HEK293 (cell line): ENCODE data around the gene CWC25.

Source experiments
- GLI2 ChIP-seq: fragments of 450-650 bp; formaldehyde crosslinking; IDR thresholded peaks from 2 replicates; pipeline ENCODE4; 2017; ENCODE audit warnings: missing biosample characterization, missing genetic modification characterization, low read depth, borderline replicate concordance
- HOXA7 ChIP-seq: sonication (generic); formaldehyde crosslinking; IDR thresholded peaks from 2 replicates; pipeline ENCODE4 v1.8.1; 2022; ENCODE audit warnings: missing genetic modification reagents, borderline replicate concordance
- IKZF3 ChIP-seq: fragments of 450-650 bp; IDR thresholded peaks from 2 replicates; pipeline ENCODE4 v1.5.0; 2018; ENCODE audit warnings: missing biosample characterization, mild to moderate bottlenecking, missing genetic modification characterization, moderate library complexity
- KLF10 ChIP-seq: fragments of 450-650 bp; IDR thresholded peaks from 2 replicates; pipeline ENCODE4 v1.5.1; 2018; ENCODE audit warnings: missing biosample characterization, mild to moderate bottlenecking, missing genetic modification characterization
- KLF9 ChIP-seq: fragments of 450-650 bp; formaldehyde crosslinking; IDR thresholded peaks from 2 replicates; pipeline ENCODE4 v1.5.1; 2016; ENCODE audit warnings: missing biosample characterization, missing genetic modification characterization, low read depth
- MEIS1 ChIP-seq: sonication (generic); formaldehyde crosslinking; IDR thresholded peaks from 2 replicates; pipeline ENCODE4 v1.8.1; 2022; ENCODE audit warnings: missing genetic modification reagents, mild to moderate bottlenecking, borderline replicate concordance
- RBAK ChIP-seq: fragments of 450-650 bp; formaldehyde crosslinking; IDR thresholded peaks from 2 replicates; pipeline ENCODE4 v1.5.1; 2016; ENCODE audit warnings: missing biosample characterization, missing genetic modification characterization
- SCRT2 ChIP-seq: fragments of 450-650 bp; formaldehyde crosslinking; IDR thresholded peaks from 2 replicates; pipeline ENCODE4 v1.5.1; 2016; ENCODE audit warnings: missing biosample characterization, missing genetic modification characterization
- SP2 ChIP-seq: fragments of 450-650 bp; formaldehyde crosslinking; IDR thresholded peaks from 2 replicates; pipeline ENCODE4 v1.5.1; 2016; ENCODE audit warnings: missing biosample characterization, missing genetic modification characterization
- SP3 ChIP-seq: fragments of 450-650 bp; formaldehyde crosslinking; IDR thresholded peaks from 2 replicates; pipeline ENCODE4 v1.5.1; 2016; ENCODE audit warnings: missing biosample characterization, missing genetic modification characterization
- WT1 ChIP-seq: fragments of 450-650 bp; formaldehyde crosslinking; IDR thresholded peaks from 2 replicates; pipeline ENCODE4 v1.5.1; 2016; ENCODE audit warnings: missing biosample characterization, missing genetic modification characterization
- YY2 ChIP-seq: fragments of 450-650 bp; formaldehyde crosslinking; IDR thresholded peaks from 2 replicates; pipeline ENCODE4 v1.5.1; 2016; ENCODE audit warnings: missing biosample characterization, missing genetic modification characterization
- ZBTB17 ChIP-seq: fragments of 450-650 bp; formaldehyde crosslinking; IDR thresholded peaks from 2 replicates; pipeline ENCODE4 v1.5.1; 2016; ENCODE audit warnings: missing biosample characterization, missing genetic modification characterization
- ZIC2 ChIP-seq: fragments of 450-650 bp; formaldehyde crosslinking; IDR thresholded peaks from 2 replicates; pipeline ENCODE4 v1.5.1; 2016; ENCODE audit warnings: missing biosample characterization, missing genetic modification characterization
- ZNF16 ChIP-seq: fragments of 450-650 bp; formaldehyde crosslinking; IDR thresholded peaks from 2 replicates; pipeline ENCODE4 v1.5.1; 2016; ENCODE audit warnings: low read depth, missing biosample characterization, missing genetic modification characterization
- ZNF175 ChIP-seq: fragments of 450-650 bp; formaldehyde crosslinking; IDR thresholded peaks from 2 replicates; pipeline ENCODE4 v1.5.1; 2016; ENCODE audit warnings: missing biosample characterization, missing genetic modification characterization
- ZNF184 ChIP-seq: fragments of 450-650 bp; IDR thresholded peaks from 2 replicates; pipeline ENCODE4 v1.5.1; 2018; ENCODE audit warnings: missing biosample characterization, mild to moderate bottlenecking, missing genetic modification characterization
- ZNF266 ChIP-seq: fragments of 450-650 bp; formaldehyde crosslinking; IDR thresholded peaks from 2 replicates; pipeline ENCODE4 v1.5.1; 2016; ENCODE audit warnings: missing biosample characterization, missing genetic modification characterization, low read depth
- ZNF394 ChIP-seq: fragments of 450-650 bp; formaldehyde crosslinking; IDR thresholded peaks from 2 replicates; pipeline ENCODE4 v1.5.1; 2016; ENCODE audit warnings: missing biosample characterization, missing genetic modification characterization, mild to moderate bottlenecking, moderate library complexity, borderline replicate concordance
- ZNF510 ChIP-seq: fragments of 450-650 bp; formaldehyde crosslinking; IDR thresholded peaks from 2 replicates; pipeline ENCODE4 v1.5.1; 2018; ENCODE audit warnings: mild to moderate bottlenecking, missing genetic modification characterization, missing biosample characterization; ENCODE audit not compliant: insufficient replicate concordance
- ZNF548 ChIP-seq: fragments of 450-650 bp; formaldehyde crosslinking; IDR thresholded peaks from 2 replicates; pipeline ENCODE4 v1.5.1; 2016; ENCODE audit warnings: missing biosample characterization, missing genetic modification characterization
- ZNF561 ChIP-seq: fragments of 450-650 bp; IDR thresholded peaks from 2 replicates; pipeline ENCODE4 v1.5.1; 2018; ENCODE audit warnings: missing biosample characterization, missing genetic modification characterization, borderline replicate concordance
- ZNF596 ChIP-seq: fragments of 450-650 bp; IDR thresholded peaks from 2 replicates; pipeline ENCODE4 v1.5.0; 2018; ENCODE audit warnings: missing biosample characterization, mild to moderate bottlenecking, missing genetic modification characterization, moderate library complexity
- ZNF600 ChIP-seq: fragments of 450-650 bp; formaldehyde crosslinking; IDR thresholded peaks from 2 replicates; pipeline ENCODE4 v1.5.1; 2016; ENCODE audit warnings: missing biosample characterization, missing genetic modification characterization
- ZNF624 ChIP-seq: fragments of 450-650 bp; formaldehyde crosslinking; IDR thresholded peaks from 2 replicates; pipeline ENCODE4 v1.5.1; 2017; ENCODE audit warnings: missing biosample characterization, missing genetic modification characterization
- ZNF629 ChIP-seq: fragments of 450-650 bp; formaldehyde crosslinking; IDR thresholded peaks from 2 replicates; pipeline ENCODE4 v1.5.1; 2017; ENCODE audit warnings: missing biosample characterization, missing genetic modification characterization
- ZNF664 ChIP-seq: fragments of 450-650 bp; formaldehyde crosslinking; IDR thresholded peaks from 2 replicates; pipeline ENCODE4 v1.5.1; 2016; ENCODE audit warnings: missing biosample characterization, missing genetic modification characterization
- ZNF707 ChIP-seq: fragments of 450-650 bp; formaldehyde crosslinking; IDR thresholded peaks from 2 replicates; pipeline ENCODE4 v1.5.1; 2016; ENCODE audit warnings: missing biosample characterization, missing genetic modification characterization
- TF ChIP-seq, protein P1 (sequence below): fragments of 450-650 bp; formaldehyde crosslinking; conservative IDR thresholded peaks from 2 replicates; pipeline ENCODE4 v1.5.1; 2016; ENCODE audit warnings: low read depth, missing biosample characterization, missing genetic modification characterization
- TF ChIP-seq, protein P2 (sequence below): fragments of 450-650 bp; IDR thresholded peaks from 2 replicates; pipeline ENCODE4 v1.5.1; 2018; ENCODE audit warnings: missing biosample characterization, missing genetic modification characterization
- TF ChIP-seq, protein P3 (sequence below): fragments of 450-650 bp; formaldehyde crosslinking; IDR thresholded peaks from 2 replicates; pipeline ENCODE4 v1.5.1; 2016; ENCODE audit warnings: missing biosample characterization, missing genetic modification characterization
- TF ChIP-seq, protein P4 (sequence below): fragments of 450-650 bp; formaldehyde crosslinking; IDR thresholded peaks from 2 replicates; pipeline ENCODE4 v1.5.1; 2016; ENCODE audit warnings: missing biosample characterization, missing genetic modification characterization

CWC25 gene

DNA sequence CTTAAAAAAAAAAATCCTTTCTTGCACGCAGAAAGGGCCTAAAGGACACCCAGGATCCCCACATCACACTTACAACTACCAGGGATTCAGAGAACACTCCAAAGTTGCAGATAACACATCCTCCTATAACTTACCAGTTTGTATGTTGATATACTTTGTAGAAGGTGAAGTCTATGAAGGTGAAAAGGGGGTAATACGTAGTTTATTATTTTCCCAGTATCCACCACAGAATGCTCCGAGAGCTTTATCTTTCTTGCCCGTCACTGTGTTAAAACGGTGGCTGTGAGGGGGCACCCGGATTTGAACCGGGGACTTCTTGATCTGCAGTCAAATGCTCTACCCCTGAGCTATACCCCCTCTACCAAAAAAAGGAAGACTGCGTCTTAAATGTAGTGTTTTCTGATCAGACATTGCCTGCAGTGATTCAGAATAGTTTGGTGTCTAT, 36.3 kb upstream of the CWC25 start (continued):
- TF ChIP-seq RBAK (tag by site-specific recombination) (no peak), ZNF184 (tag by site-specific recombination) (no peak), ZBTB17 (peak; percentile 75), WT1 (tag by site-specific recombination) (no peak), ZNF561 (tag by site-specific recombination) (peak; percentile 80; the same call in 1 of the 2 replicates), ZNF394 (tag by site-specific recombination) (peak; percentile 58), ZNF548 (no peak), SCRT2 (no peak), SP2 (tag by site-specific recombination) (no peak), ZNF16 (no peak), ZNF175 (tag by site-specific recombination) (no peak), SP3 (peak; percentile 37; the same call in 1 of the 2 replicates), ZNF596 (tag by site-specific recombination) (no peak), ZNF624 (tag by site-specific recombination) (no peak), ZNF266 (no peak), KLF10 (tag by site-specific recombination) (peak; percentile 30; the same call in 1 of the 2 replicates), ZNF707 (tag by site-specific recombination) (no peak), ZNF629 (tag by site-specific recombination) (peak; percentile 73; the same call in 1 of the 2 replicates), ZIC2 (tag by site-specific recombination) (no peak), ZNF664 (tag by site-specific recombination) (no peak), GLI2 (tag by site-specific recombination) (no peak), IKZF3 (tag by site-specific recombination) (peak; percentile 57), HOXA7 (CRISPR knock-in tag) (no peak), ZNF510 (tag by site-specific recombination) (no peak), YY2 (tag by site-specific recombination) (no peak), KLF9 (tag by site-specific recombination) (no peak; the same call in 1 of the 2 replicates), MEIS1 (CRISPR knock-in tag) (no peak), ZNF600 (tag by site-specific recombination) (peak; percentile 59; the same call in 1 of the 2 replicates)
- TF ChIP-seq, protein P1, sequence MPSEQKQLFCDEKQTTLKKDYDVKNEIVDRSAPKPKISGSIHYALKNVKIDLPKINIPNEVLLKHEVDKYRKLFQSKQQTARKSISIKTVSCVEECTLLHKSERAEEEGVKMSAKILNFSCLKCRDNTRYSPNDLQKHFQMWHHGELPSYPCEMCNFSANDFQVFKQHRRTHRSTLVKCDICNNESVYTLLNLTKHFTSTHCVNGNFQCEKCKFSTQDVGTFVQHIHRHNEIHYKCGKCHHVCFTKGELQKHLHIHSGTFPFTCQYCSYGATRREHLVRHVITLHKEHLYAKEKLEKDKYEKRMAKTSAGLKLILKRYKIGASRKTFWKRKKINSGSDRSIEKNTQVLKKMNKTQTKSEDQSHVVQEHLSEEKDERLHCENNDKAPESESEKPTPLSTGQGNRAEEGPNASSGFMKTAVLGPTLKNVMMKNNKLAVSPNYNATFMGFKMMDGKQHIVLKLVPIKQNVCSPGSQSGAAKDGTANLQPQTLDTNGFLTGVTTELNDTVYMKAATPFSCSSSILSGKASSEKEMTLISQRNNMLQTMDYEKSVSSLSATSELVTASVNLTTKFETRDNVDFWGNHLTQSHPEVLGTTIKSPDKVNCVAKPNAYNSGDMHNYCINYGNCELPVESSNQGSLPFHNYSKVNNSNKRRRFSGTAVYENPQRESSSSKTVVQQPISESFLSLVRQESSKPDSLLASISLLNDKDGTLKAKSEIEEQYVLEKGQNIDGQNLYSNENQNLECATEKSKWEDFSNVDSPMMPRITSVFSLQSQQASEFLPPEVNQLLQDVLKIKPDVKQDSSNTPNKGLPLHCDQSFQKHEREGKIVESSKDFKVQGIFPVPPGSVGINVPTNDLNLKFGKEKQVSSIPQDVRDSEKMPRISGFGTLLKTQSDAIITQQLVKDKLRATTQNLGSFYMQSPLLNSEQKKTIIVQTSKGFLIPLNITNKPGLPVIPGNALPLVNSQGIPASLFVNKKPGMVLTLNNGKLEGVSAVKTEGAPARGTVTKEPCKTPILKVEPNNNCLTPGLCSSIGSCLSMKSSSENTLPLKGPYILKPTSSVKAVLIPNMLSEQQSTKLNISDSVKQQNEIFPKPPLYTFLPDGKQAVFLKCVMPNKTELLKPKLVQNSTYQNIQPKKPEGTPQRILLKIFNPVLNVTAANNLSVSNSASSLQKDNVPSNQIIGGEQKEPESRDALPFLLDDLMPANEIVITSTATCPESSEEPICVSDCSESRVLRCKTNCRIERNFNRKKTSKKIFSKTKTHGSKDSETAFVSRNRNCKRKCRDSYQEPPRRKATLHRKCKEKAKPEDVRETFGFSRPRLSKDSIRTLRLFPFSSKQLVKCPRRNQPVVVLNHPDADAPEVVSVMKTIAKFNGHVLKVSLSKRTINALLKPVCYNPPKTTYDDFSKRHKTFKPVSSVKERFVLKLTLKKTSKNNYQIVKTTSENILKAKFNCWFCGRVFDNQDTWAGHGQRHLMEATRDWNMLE (tag by site-specific recombination) = no peak
- TF ChIP-seq, protein P2, sequence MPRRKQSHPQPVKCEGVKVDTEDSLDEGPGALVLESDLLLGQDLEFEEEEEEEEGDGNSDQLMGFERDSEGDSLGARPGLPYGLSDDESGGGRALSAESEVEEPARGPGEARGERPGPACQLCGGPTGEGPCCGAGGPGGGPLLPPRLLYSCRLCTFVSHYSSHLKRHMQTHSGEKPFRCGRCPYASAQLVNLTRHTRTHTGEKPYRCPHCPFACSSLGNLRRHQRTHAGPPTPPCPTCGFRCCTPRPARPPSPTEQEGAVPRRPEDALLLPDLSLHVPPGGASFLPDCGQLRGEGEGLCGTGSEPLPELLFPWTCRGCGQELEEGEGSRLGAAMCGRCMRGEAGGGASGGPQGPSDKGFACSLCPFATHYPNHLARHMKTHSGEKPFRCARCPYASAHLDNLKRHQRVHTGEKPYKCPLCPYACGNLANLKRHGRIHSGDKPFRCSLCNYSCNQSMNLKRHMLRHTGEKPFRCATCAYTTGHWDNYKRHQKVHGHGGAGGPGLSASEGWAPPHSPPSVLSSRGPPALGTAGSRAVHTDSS (tag by site-specific recombination) = peak; percentile 46
- TF ChIP-seq, protein P3, sequence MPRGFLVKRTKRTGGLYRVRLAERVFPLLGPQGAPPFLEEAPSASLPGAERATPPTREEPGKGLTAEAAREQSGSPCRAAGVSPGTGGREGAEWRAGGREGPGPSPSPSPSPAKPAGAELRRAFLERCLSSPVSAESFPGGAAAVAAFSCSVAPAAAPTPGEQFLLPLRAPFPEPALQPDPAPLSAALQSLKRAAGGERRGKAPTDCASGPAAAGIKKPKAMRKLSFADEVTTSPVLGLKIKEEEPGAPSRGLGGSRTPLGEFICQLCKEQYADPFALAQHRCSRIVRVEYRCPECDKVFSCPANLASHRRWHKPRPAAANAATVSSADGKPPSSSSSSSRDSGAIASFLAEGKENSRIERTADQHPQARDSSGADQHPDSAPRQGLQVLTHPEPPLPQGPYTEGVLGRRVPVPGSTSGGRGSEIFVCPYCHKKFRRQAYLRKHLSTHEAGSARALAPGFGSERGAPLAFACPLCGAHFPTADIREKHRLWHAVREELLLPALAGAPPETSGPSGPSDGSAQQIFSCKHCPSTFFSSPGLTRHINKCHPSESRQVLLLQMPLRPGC (tag by site-specific recombination) = no peak
- TF ChIP-seq, protein P4, sequence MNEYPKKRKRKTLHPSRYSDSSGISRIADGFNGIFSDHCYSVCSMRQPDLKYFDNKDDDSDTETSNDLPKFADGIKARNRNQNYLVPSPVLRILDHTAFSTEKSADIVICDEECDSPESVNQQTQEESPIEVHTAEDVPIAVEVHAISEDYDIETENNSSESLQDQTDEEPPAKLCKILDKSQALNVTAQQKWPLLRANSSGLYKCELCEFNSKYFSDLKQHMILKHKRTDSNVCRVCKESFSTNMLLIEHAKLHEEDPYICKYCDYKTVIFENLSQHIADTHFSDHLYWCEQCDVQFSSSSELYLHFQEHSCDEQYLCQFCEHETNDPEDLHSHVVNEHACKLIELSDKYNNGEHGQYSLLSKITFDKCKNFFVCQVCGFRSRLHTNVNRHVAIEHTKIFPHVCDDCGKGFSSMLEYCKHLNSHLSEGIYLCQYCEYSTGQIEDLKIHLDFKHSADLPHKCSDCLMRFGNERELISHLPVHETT (tag by site-specific recombination) = peak; percentile 76
